Kidney (tissue), 14 donors: ENCODE measurements around the gene PYDC1. TPM values are rescaled to one million over a fixed set of nuclear protein-coding genes. Genes with fewer than 3 reads are reported as not detected.
"Not testable (repeated sequence)": the region's sequence is repeated elsewhere in the genome, so short reads cannot be mapped to it uniquely, and the experiment has no call there.

Experiments
- DNase-seq, 5 donors: peaks; one replicate each; pipeline ENCODE4 v3.0.0-alpha.2; 2013 to 2020
- FAIRE-seq: peaks from 2 replicates; lab custom pipeline; 2012; peaks lifted over from hg19 to GRCh38; lab: Jason Lieb, UNC
- H3K27ac ChIP-seq, 2 donors: one replicate each; pipeline ENCODE4 v1.7.0; 2013; ENCODE audit warnings: low read depth in 2 of 2, low read length in 2 of 2, inconsistent platforms in 1 of 2
- H3K27me3 ChIP-seq: one replicate; pipeline ENCODE4 v1.7.1; 2013; ENCODE audit warnings: low read length, inconsistent platforms; ENCODE audit not compliant: control insufficient read depth, insufficient read depth
- H3K36me3 ChIP-seq, 3 donors: one replicate each; pipeline versions ENCODE4 v1.7.0 to v1.7.1; 2013; ENCODE audit warnings: low read length in 3 of 3, control low read depth in 1 of 3, inconsistent platforms in 1 of 3; ENCODE audit not compliant: insufficient read depth in 3 of 3, control insufficient read depth in 2 of 3
- H3K4me1 ChIP-seq, 3 donors: one replicate each; pipeline versions ENCODE4 v1.7.0 to v1.7.1; 2013; ENCODE audit warnings: low read length in 3 of 3, inconsistent platforms in 1 of 3, low read depth in 1 of 3; ENCODE audit not compliant: control insufficient read depth in 2 of 3, insufficient read depth in 2 of 3
- H3K4me3 ChIP-seq, 3 donors: one replicate each; pipeline versions ENCODE4 v1.7.0 to v1.8.1; 2013; ENCODE audit warnings: low read length in 3 of 3, control low read depth in 1 of 3, inconsistent platforms in 1 of 3
- H3K9ac ChIP-seq, 3 donors: one replicate each; pipeline versions ENCODE4 v1.7.0 to v1.7.1; 2013; ENCODE audit warnings: low read length in 3 of 3, control low read depth in 1 of 3, inconsistent platforms in 1 of 3
- H3K9me3 ChIP-seq, 3 donors: one replicate each; pipeline versions ENCODE4 v1.7.0 to v1.7.1; 2013; ENCODE audit warnings: low read length in 3 of 3, control low read depth in 1 of 3, inconsistent platforms in 1 of 3; ENCODE audit not compliant: control insufficient read depth in 2 of 3, insufficient read depth in 1 of 3
- CTCF ChIP-seq: IDR thresholded peaks from 3 replicates; pipeline ENCODE4 v1.5.1; 2012; ENCODE audit warnings: mild to moderate bottlenecking, moderate library complexity, borderline replicate concordance; ENCODE audit not compliant: insufficient read depth; ENCODE audit errors: extremely low read depth
- intact Hi-C: fragments of 100-400 bp; cut with DNase I; formaldehyde crosslinking; loops from one replicate; pipeline ENCODE4 v1.11.1; 2022
- polyA plus RNA-seq: library from polyadenylated mRNA; stranded (reverse); fragments of 350-450 nt; fragmentation: Illumina TruSeq; extraction: RNeasy Lipid Tissue Mini Kit (QIAGEN cat#74804); gene quantifications from one replicate; pipeline ENCODE4 v1.2.3, GENCODE V29; 2014; ENCODE audit warnings: low read depth, low replicate concordance; ENCODE audit not compliant: insufficient read depth
- total RNA-seq: library from RNA; stranded (reverse); fragmentation: NEBNext Ultra II Directional; extraction: Animal tissue kit (Norgen Biotek cat#: 25700); gene quantifications from one replicate; pipeline ENCODE4 v1.2.1, GENCODE V29; 2021
- donor health status: control.
- donor health status: control.
- donor health status: control.
- donor health status: control.
- donor health status: control.
- donor health status: DM: yes; HTN: yes; CAD: no.
- donor health status: Normal renal cell carcinoma (clear cell type).

PYDC1 gene
- total and polyA plus RNA-seq, 2 donors from 2014 or later: not detected

GRCh38 chr16:31199430-31200041, 17.4 kb downstream of the PYDC1 start:
- peaks cover 6 to 7% (median 6%) of the 10 kb centered on the region in 3 donors for H3K36me3 ChIP-seq
- no peak for FAIRE-seq
- no peak overlapping the region for H3K4me3 ChIP-seq
- TF ChIP-seq CTCF: no peak
- intact Hi-C loops: no loop called here
- H3K9ac ChIP-seq: no peak overlapping the region
- no peaks in the 10 kb centered on the region for H3K9me3 ChIP-seq
- H3K27me3 ChIP-seq: no peaks in the 10 kb centered on the region
- peaks cover 0 to 12% (median 0%) of the 10 kb centered on the region in 3 donors for H3K4me1 ChIP-seq
- no peak for DNase-seq
- H3K27ac ChIP-seq: no peak overlapping the region

- Histone ChIP-seq H3K36me3 (peaks cover 8 to 12% (median 9%) of the 10 kb centered on the region in 3 donors), H3K27me3 (no peaks in the 10 kb centered on the region), H3K4me3 (no peak overlapping the region), H3K9me3 (no peaks in the 10 kb centered on the region), H3K9ac (no peak overlapping the region), H3K27ac (no peak overlapping the region), H3K4me1 (peaks cover 0 to 12% (median 0%) of the 10 kb centered on the region in 3 donors)
- TF ChIP-seq CTCF: no peak
- no peak for FAIRE-seq
- DNase-seq: no peak
- intact Hi-C loops: no loop called here
These were observed 18.6 kb downstream of the PYDC1 start for GRCh38 chr16:31198207-31198882.

GRCh38 chr16:31196324-31197088, 20.4 kb downstream of the PYDC1 start:
- Histone ChIP-seq H3K36me3 (peaks cover 11 to 24% (median 20%) of the 10 kb centered on the region in 3 donors), H3K9me3 (no peaks in the 10 kb centered on the region), H3K27me3 (no peaks in the 10 kb centered on the region), H3K4me1 (peaks cover 0 to 6% (median 0%) of the 10 kb centered on the region in 3 donors), H3K27ac (no peak overlapping the region), H3K4me3 (no peak overlapping the region), H3K9ac (no peak overlapping the region)
- intact Hi-C loops: no loop called here
- FAIRE-seq: no peak
- DNase-seq: no peak
- no peak for TF ChIP-seq CTCF

GRCh38 chr16:31195861-31196260, 21.1 kb downstream of the PYDC1 start:
- FAIRE-seq, H3K4me3 ChIP-seq, H3K27me3 ChIP-seq, H3K9me3 ChIP-seq, intact Hi-C loops, H3K4me1 ChIP-seq, H3K27ac ChIP-seq, H3K9ac ChIP-seq, DNase-seq: not testable (repeated sequence)
- peaks cover 13 to 27% (median 27%) of the 10 kb centered on the region in 3 donors for H3K36me3 ChIP-seq
